ENCODE data around the gene PTH2R.
"Not testable (repeated sequence)": the region's sequence is repeated elsewhere in the genome, so short reads cannot be mapped to it uniquely, and the experiment has no call there.

Gene PTH2R

GRCh38 chr2:208386541-208386940 lies 20.1 kb upstream of the PTH2R start:
- no peak overlapping the region for H3K27ac Mint-ChIP-seq
- no peak overlapping the region for H3K4me3 Mint-ChIP-seq
- peaks cover 7% of the 10 kb centered on the region for H3K9me3 Mint-ChIP-seq
- no peaks in the 10 kb centered on the region for H3K36me3 Mint-ChIP-seq (ENCODE audit: low read depth)
- H3K4me1 Mint-ChIP-seq = no peaks in the 10 kb centered on the region
- TF ChIP-seq CTCF (IDR thresholded peaks at IDR 0.05; ENCODE audit: unreplicated experiment in 3 of 3) = no peak
- H3K27me3 Mint-ChIP-seq (ENCODE audit: low read depth) = no peaks in the 10 kb centered on the region

- Mint-ChIP-seq H3K9me3 (peaks cover 27% of the 10 kb centered on the region), H3K4me3 (no peak overlapping the region), H3K4me1 (no peaks in the 10 kb centered on the region), H3K27me3 (ENCODE audit: low read depth) (no peaks in the 10 kb centered on the region), H3K36me3 (ENCODE audit: low read depth) (no peaks in the 10 kb centered on the region), H3K27ac (no peak overlapping the region)
- no peak for TF ChIP-seq CTCF (IDR thresholded peaks at IDR 0.05; ENCODE audit: unreplicated experiment in 3 of 3)
Measured at GRCh38 chr2:208389940-208390339, 16.7 kb upstream of the PTH2R start.

- H3K4me1 Mint-ChIP-seq = no peaks in the 10 kb centered on the region
- H3K27ac Mint-ChIP-seq = no peak overlapping the region
- no peaks in the 10 kb centered on the region for H3K27me3 Mint-ChIP-seq (ENCODE audit: low read depth)
- peaks cover 35% of the 10 kb centered on the region for H3K9me3 Mint-ChIP-seq
- peaks cover 3% of the 10 kb centered on the region for H3K36me3 Mint-ChIP-seq (ENCODE audit: low read depth)
- no peak for TF ChIP-seq CTCF (IDR thresholded peaks at IDR 0.05; ENCODE audit: unreplicated experiment in 3 of 3)
- H3K4me3 Mint-ChIP-seq = no peak overlapping the region
Measured at GRCh38 chr2:208392300-208392699, 14.3 kb upstream of the PTH2R start.

- Mint-ChIP-seq H3K27me3 (ENCODE audit: low read depth) (peaks cover 15% of the 10 kb centered on the region), H3K9me3 (peaks cover 25% of the 10 kb centered on the region)
- H3K27ac Mint-ChIP-seq; H3K4me1 Mint-ChIP-seq; H3K4me3 Mint-ChIP-seq; H3K36me3 Mint-ChIP-seq (ENCODE audit: low read depth): not testable (repeated sequence)
Measured at GRCh38 chr2:208396796-208397195, 9.8 kb upstream of the PTH2R start.

GRCh38 chr2:208399201-208399600 lies 7.4 kb upstream of the PTH2R start:
- Mint-ChIP-seq H3K27me3 (ENCODE audit: low read depth) (peaks cover 22% of the 10 kb centered on the region), H3K4me1 (no peaks in the 10 kb centered on the region), H3K4me3 (no peak overlapping the region), H3K27ac (no peak overlapping the region), H3K36me3 (ENCODE audit: low read depth) (peaks cover 3% of the 10 kb centered on the region), H3K9me3 (peaks cover 11% of the 10 kb centered on the region)
- TF ChIP-seq CTCF (IDR thresholded peaks at IDR 0.05; ENCODE audit: unreplicated experiment in 3 of 3) = no peak

- Mint-ChIP-seq H3K36me3 (ENCODE audit: low read depth) (no peaks in the 10 kb centered on the region), H3K27ac (no peak overlapping the region), H3K4me1 (no peaks in the 10 kb centered on the region), H3K9me3 (no peaks in the 10 kb centered on the region), H3K27me3 (ENCODE audit: low read depth) (peaks cover 49% of the 10 kb centered on the region), H3K4me3 (peak overlapping the region; percentile 40 to 80 (median 64))
- peak; percentile 40 to 52 (median 45) for TF ChIP-seq CTCF (IDR thresholded peaks at IDR 0.05; ENCODE audit: unreplicated experiment in 3 of 3)
Measured at GRCh38 chr2:208407667-208408066, 1.1 kb downstream of the PTH2R start.
